HEK293T (cell line): ENCODE results near the gene NUBP2.
"Not testable (repeated sequence)": the region's sequence is repeated elsewhere in the genome, so short reads cannot be mapped to it uniquely, and the experiment has no call there.

ENCODE experiments used
- CTCF ChIA-PET: fragments of 350-600 bp; formaldehyde crosslinking; extraction: SDS; loops from one replicate; lab custom pipeline; 2021; ENCODE audit warnings: antibody characterized with exemption, inconsistent platforms; lab: Yijun Ruan, JAX
- POLR2A ChIA-PET: fragments of 350-600 bp; formaldehyde crosslinking; extraction: SDS; loops from one replicate; lab custom pipeline; 2020; ENCODE audit warnings: antibody characterized with exemption, inconsistent platforms; lab: Yijun Ruan, JAX
- DNase-seq: peaks from one replicate; pipeline ENCODE4 v3.0.0; 2012; ENCODE audit warnings: mixed read lengths; ENCODE audit errors: extremely low spot score
- ARNT ChIP-seq: fragments of 450-650 bp; IDR thresholded peaks from 2 replicates; pipeline ENCODE4 v1.6.1; 2017; ENCODE audit warnings: mild to moderate bottlenecking
- BHLHE40 ChIP-seq: fragments of 450-650 bp; IDR thresholded peaks from 2 replicates; pipeline ENCODE4 v1.6.1; 2016; ENCODE audit warnings: mild to moderate bottlenecking, moderate library complexity, borderline replicate concordance
- CTBP1 ChIP-seq: fragments of 450-650 bp; IDR thresholded peaks from 2 replicates; pipeline ENCODE4 v1.6.1; 2016; ENCODE audit warnings: borderline replicate concordance
- ELF4 ChIP-seq: fragments of 450-650 bp; IDR thresholded peaks from 2 replicates; pipeline ENCODE4 v1.6.1; 2017; ENCODE audit warnings: antibody characterized with exemption
- FOXA1 ChIP-seq: fragments of 450-650 bp; IDR thresholded peaks from 2 replicates; pipeline ENCODE4 v1.6.1; 2016; ENCODE audit warnings: mild to moderate bottlenecking
- FOXK2 ChIP-seq: fragments of 450-650 bp; IDR thresholded peaks from 2 replicates; pipeline ENCODE4 v1.6.1; 2016; ENCODE audit warnings: mild to moderate bottlenecking
- FOXM1 ChIP-seq: fragments of 450-650 bp; IDR thresholded peaks from 2 replicates; pipeline ENCODE4 v1.6.1; 2017; ENCODE audit warnings: mild to moderate bottlenecking, borderline replicate concordance
- HDGF ChIP-seq: fragments of 450-650 bp; IDR thresholded peaks from 2 replicates; pipeline ENCODE4 v1.6.1; 2017; ENCODE audit warnings: antibody characterized with exemption, borderline replicate concordance
- L3MBTL2 ChIP-seq: fragments of 450-650 bp; conservative IDR thresholded peaks from 2 replicates; pipeline ENCODE4 v1.6.1; 2016; ENCODE audit warnings: mild to moderate bottlenecking
- LEF1 ChIP-seq: fragments of 450-650 bp; IDR thresholded peaks from 2 replicates; pipeline ENCODE4 v1.6.1; 2017; ENCODE audit warnings: mild to moderate bottlenecking, borderline replicate concordance
- NFRKB ChIP-seq: fragments of 450-650 bp; IDR thresholded peaks from 2 replicates; pipeline ENCODE4 v1.6.1; 2016; ENCODE audit warnings: mild to moderate bottlenecking, moderate library complexity
- PKNOX1 ChIP-seq: fragments of 450-650 bp; IDR thresholded peaks from 2 replicates; pipeline ENCODE4 v1.6.1; 2016
- SP1 ChIP-seq: fragments of 450-650 bp; IDR thresholded peaks from 2 replicates; pipeline ENCODE4 v1.6.1; 2017
- SUZ12 ChIP-seq: fragments of 450-650 bp; IDR thresholded peaks from 2 replicates; pipeline ENCODE4 v1.6.1; 2016; ENCODE audit warnings: mild to moderate bottlenecking
- TARDBP ChIP-seq: fragments of 450-650 bp; IDR thresholded peaks from 2 replicates; pipeline ENCODE4 v1.6.1; 2016
- ZNF384 ChIP-seq: fragments of 450-650 bp; IDR thresholded peaks from 2 replicates; pipeline ENCODE4 v1.6.1; 2016

The NUBP2 gene

DNA sequence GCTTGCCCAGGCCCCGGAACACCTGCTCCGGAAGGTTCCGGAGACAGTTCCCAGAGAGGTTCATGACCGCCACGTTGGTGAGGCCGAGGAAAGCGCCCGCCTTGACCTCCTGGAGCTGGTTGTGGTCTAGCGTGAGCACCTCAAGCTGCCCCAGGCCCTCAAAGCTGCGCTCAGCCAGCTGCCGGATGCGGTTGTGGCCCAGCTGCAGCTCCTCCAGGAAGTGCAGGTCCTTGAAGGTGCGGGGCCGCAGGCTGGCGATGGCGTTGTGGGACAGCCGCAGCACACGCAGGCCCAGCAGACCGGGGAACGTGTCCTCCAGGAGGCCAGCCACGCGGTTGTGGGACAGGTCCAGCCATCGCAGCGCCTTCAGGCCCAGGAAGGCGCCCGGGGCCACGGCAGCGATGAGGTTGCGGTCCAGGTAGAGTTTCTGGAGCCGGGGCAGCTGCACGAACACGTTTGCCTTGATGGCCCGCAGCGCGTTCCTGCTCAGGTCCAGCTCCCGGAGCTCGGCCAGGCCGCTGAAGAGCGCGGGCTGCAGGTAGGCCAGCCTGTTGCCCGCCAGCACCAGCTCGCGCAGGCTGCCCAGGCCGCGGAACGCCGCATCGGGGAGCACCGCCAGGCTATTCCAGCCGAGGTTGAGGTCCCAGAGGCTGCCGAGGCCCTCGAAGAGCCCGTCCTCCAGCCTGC is 8.6 kb downstream of the NUBP2 start:
- ChIA-PET POLR2A (interaction anchor here (0.9 to 2.9 kb wide), 2 partner anchors 9 to 152 kb away, joined by 3 to 25 read pairs; partner anchors contain the start of genes MSRB1, NUBP2 and SPSB3), CTCF (no interaction called here)
- no peak for DNase-seq
- TF ChIP-seq SUZ12 (no peak), FOXM1 (no peak)

DNA sequence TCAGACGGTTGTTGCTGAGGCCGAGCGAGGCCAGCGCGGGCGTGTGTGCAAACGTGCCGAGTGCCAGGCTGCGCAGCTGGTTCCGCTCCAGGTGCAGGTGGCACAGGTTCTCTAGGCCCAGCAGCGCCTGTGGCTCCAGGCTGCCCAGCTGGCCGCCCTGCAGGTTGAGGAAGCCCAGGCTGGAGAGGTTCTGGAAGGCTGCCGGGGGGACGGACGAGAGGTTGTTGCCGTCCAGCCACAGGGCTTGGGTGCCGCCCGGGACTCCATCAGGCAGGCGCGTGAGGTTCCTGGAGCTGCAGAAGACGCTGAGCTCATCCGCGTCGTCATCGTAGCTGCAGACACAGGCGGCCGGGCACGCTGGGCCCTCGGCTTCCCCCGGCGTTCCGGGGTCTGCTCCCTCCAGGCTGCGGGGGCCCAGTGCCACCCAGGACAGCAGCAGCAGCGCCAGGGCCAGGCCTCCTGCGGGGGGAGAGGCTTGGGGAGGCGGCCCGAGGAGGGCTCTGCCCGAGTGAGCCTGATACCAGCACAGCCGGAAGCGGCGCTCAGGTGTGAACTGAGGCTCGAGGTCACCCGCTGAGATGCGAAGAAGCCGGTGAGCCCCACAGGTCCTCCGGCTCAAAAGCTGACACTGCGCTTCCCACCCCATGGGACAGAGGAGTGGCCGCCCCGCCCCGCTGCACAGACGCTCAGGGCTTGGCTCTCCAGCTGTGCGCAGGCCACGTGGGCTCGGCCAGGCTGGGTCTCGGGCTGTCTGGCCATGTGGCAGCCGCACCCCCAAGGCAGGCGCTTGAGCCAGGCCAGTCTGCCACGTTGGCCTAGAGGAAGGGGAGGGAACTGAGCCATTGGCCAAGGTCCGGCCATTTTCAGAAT is 9.4 kb downstream of the NUBP2 start:
- CTCF ChIA-PET, result no interaction called here
- no peak for DNase-seq
- TF ChIP-seq ZNF384 (no peak), CTBP1 (no peak), TARDBP (no peak), FOXA1 (no peak), ELF4 (no peak), SUZ12 (no peak), ARNT (no peak), SP1 (no peak), NFRKB (no peak), FOXM1 (no peak), LEF1 (no peak), PKNOX1 (no peak)
- POLR2A ChIA-PET, result interaction anchor here (0.8 to 2.9 kb wide), 2 partner anchors 9 to 12 kb away, joined by 3 to 25 read pairs; partner anchors contain the start of genes NUBP2 and SPSB3

GRCh38 chr16:1792836-1793577 is 10.2 kb downstream of the NUBP2 start:
- no peak for DNase-seq
- ChIA-PET POLR2A (interaction anchor here (0.8 to 2.9 kb wide), 3 partner anchors 10 to 13 kb away, joined by 3 to 25 read pairs (median 3); partner anchors contain the start of genes NUBP2 and SPSB3), CTCF (no interaction called here)
- TF ChIP-seq ARNT (no peak), ELF4 (no peak), L3MBTL2 (no peak), FOXM1 (no peak), HDGF (no peak)

DNA sequence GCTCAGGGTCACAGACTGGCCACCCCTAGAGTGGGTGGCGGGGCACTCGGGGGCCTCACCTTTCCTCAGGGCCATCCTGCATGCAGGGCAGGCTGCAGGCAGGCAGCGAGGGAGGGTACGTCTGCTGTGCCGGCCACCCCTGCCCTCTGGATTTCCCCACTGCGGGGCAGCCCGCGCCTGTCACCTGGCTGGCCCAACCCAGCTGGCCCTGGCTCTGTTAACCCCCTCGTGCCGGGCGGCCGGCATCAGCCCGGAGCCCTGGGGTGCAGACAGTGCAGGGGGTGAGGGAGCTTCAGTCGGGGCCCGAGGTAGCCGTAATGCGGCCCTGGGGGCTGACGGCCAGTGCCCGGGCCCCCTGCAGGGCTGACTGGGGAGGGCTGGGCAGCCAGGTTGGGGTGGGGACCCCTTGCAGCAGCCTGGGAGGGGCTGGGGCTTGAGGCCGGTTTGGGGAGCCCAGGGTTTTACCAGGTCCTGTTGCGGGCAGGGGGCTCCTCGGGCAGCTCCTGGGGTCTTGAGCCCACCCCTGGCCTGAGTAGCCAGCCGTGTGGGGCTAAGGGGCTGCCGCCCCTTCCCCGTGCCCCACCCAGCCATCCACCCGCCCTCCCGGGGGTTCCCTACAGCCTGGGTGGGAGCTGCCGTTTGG is 10.9 kb downstream of the NUBP2 start, which contains the start of gene IGFALS:
Gene IGFALS, minus strand, starts transcription at position 128 of the 643 bp plus-strand sequence. Its CDS starts 53 bp downstream, at position 75.
- POLR2A ChIA-PET, result interaction anchor here (1.1 to 2.9 kb wide), 2 partner anchors 10 to 11 kb away, joined by 3 to 25 read pairs; partner anchors contain the start of genes NUBP2 and SPSB3
- CTCF ChIA-PET, result no interaction called here
- no peak for TF ChIP-seq L3MBTL2
- TF ChIP-seq BHLHE40, result no peak
- no peak for DNase-seq

GRCh38 chr16:1794221-1794871 is 11.6 kb downstream of the NUBP2 start:
- no peak for TF ChIP-seq ELF4
- no peak for TF ChIP-seq HDGF
- TF ChIP-seq SUZ12, result no peak
- TF ChIP-seq FOXK2, result no peak
- TF ChIP-seq CTBP1, result no peak
- TF ChIP-seq BHLHE40, result no peak
- no peak for TF ChIP-seq NFRKB
- no peak for TF ChIP-seq FOXA1
- no peak for TF ChIP-seq L3MBTL2
- no peak for DNase-seq
- POLR2A ChIA-PET, result interaction anchor here (1.1 kb wide), 1 partner anchor 9 kb away, joined by 3 read pairs; no protein-coding TSS in a partner anchor
- CTCF ChIA-PET, result no interaction called here

DNA sequence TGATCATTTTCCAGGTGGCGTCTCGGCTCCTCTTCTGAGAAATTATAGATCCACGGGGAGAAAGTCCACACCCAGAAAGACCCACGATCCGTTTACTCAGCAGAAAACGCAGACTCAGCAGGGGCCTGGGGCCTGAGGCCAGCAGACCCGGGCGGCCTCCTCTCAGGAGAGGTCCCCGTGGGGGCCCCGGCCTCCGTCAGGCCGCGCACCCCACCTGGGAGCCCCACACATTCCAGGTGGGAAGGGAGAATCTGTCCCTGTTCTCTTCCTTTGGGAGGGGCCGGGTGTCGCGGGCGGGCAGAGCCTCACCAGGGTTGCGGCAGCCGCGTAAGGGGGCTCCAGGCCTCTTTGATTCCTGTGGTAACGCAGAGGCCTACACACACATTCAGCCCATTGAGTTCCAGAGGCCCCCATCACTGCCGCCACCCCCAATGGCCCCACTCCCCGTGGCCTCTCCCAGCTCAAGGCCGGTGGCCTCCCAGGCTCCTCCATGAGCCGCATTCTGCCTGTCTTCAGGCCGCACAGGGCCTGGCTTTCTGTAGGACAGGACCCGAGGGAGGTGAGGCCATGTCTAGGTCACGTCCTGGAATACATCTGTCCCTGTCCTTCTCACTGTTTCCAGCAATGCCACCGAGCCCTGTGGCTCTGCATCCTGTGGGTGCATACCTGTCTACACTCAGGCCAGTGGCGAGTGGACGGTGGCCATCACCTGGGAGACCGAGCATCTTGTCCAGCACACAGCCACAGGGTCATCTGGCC is 12.3 kb downstream of the NUBP2 start:
- no peak for DNase-seq
- ChIA-PET CTCF (no interaction called here), POLR2A (no interaction called here)
- TF ChIP-seq ZNF384 (no peak), PKNOX1 (no peak), FOXM1 (no peak), BHLHE40 (no peak), SUZ12 (no peak), ARNT (no peak)

GRCh38 chr16:1799263-1799662 is 16.5 kb downstream of the NUBP2 start:
- DNase-seq, CTCF ChIA-PET, POLR2A ChIA-PET: not testable (repeated sequence)
